H1 (cell line): Measurements from ENCODE around the gene ARHGEF16. TPM values are rescaled to one million over a fixed set of nuclear protein-coding genes. Genes with fewer than 3 reads are reported as not detected.

Source experiments
- KDM1A ChIP-seq: fragments of 200-600, 300-600 bp; sonication (generic); IDR thresholded peaks from 2 replicates; pipeline ENCODE4 v1.7.1; 2016; ENCODE audit warnings: mild to moderate bottlenecking, low read length, borderline replicate concordance
- POU5F1 ChIP-seq: IDR thresholded peaks from 2 replicates; pipeline ENCODE4 v1.6.1; 2011; ENCODE audit warnings: low read depth, mild to moderate bottlenecking, low read length, moderate library complexity
- TAF7 ChIP-seq: optimal IDR thresholded peaks from 2 replicates; pipeline ENCODE3; 2011; ENCODE audit warnings: low read depth, mild to moderate bottlenecking, inconsistent platforms, low read length, moderate library complexity, borderline replicate concordance
- TBP ChIP-seq: IDR thresholded peaks from 2 replicates; pipeline ENCODE4 v1.6.1; 2011; ENCODE audit warnings: low read depth, low read length, improper control_type of control experiment
- polyA plus RNA-seq, 7 experiments: library from polyadenylated mRNA; depleted of rRNA in 3 of 7; stranded (reverse) in 5 of 7; unstranded in 2 of 7; fragments of >200 nt in 5 of 7; fragments of 200-250 nt in 2 of 7; gene quantifications; 1 replicate in 5 of 7; 2 replicates in 1 of 7; 4 replicates in 1 of 7; pipeline versions ENCODE4 v1.2.1 to v1.2.3, GENCODE V29; 2011 to 2013; ENCODE audit warnings: missing spikeins in 2 of 7, mixed read lengths in 2 of 7
- total RNA-seq: library from RNA; stranded (reverse); fragmentation: NEBNext Ultra II Directional; extraction: Animal tissue kit (Norgen Biotek cat#: 25700); gene quantifications from 2 replicates; pipeline ENCODE4 v1.2.1, GENCODE V29; 2021
- TF ChIP-seq, protein P1 (sequence below): IDR thresholded peaks from 2 replicates; pipeline ENCODE4 v1.6.1; 2011; ENCODE audit warnings: low read depth, mild to moderate bottlenecking, low read length; ENCODE audit not compliant: insufficient read depth

Gene ARHGEF16
- total and polyA plus RNA-seq, 2 of the 8 experiments (the other 6 are each of a cell fraction or from before 2014, with no cell fraction given), result 18.3 to 20.7 TPM

DNA sequence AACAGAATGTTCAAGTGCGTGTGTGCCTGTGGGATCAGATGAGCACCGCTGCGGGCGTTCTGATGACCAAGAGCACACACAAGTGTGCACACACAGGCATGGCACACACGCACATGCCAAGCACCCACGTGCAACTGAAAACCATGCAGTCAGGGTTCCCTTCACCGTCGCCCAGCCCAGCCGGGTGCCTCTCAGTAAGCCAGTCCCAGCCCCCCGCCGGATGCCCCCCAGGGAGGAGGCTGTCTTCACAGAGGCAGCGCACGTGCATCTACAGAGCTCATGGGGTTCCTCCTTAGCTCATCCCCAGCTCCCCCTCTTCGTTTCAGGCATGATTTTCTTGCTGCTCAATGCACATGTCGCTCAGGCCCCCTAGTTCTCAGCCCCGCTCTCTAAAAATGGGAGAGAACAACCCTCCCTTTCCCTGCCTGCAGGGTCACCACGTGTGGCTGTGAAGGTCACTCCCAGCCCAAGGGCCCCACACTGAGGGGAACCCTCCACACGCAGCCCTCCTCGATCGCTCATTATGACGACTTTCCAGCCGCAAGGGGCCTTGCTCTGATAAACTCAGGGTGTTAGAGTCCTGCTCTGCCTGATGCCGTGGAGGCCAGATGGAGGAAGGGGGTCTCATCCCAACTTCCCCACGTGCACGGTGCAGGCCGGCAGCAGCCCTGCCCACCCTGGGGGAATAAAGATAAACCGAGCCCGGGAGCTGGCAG lies 30.4 kb upstream of the ARHGEF16 start (continued):
- no peak for TF ChIP-seq POU5F1
- no peak for TF ChIP-seq TBP
- no peak for TF ChIP-seq TAF7
- TF ChIP-seq KDM1A, result no peak
- TF ChIP-seq, protein P1, sequence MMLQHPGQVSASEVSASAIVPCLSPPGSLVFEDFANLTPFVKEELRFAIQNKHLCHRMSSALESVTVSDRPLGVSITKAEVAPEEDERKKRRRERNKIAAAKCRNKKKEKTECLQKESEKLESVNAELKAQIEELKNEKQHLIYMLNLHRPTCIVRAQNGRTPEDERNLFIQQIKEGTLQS, result no peak
